Amniotic epithelial cell (primary cell): ENCODE data around the gene ABAT.
"Not testable (repeated sequence)": the region's sequence is repeated elsewhere in the genome, so short reads cannot be mapped to it uniquely, and the experiment has no call there.

Experiments
- DNase-seq: peaks from one replicate; pipeline ENCODE4 v3.0.0-alpha.2; 2010; ENCODE audit warnings: low read depth

Gene ABAT

GRCh38 chr16:8682551-8683259 lies 8.3 kb downstream of the ABAT start:
- DNase-seq: no peak

GRCh38 chr16:8683640-8684039 lies 9.2 kb downstream of the ABAT start:
- DNase-seq: no peak

- DNase-seq: no peak
Observed at GRCh38 chr16:8685617-8686016, 11.2 kb downstream of the ABAT start.

- no peak for DNase-seq
Observed at GRCh38 chr16:8686031-8686621, 11.7 kb downstream of the ABAT start.

- no peak for DNase-seq
Observed at GRCh38 chr16:8686879-8687278, 12.5 kb downstream of the ABAT start.

DNA sequence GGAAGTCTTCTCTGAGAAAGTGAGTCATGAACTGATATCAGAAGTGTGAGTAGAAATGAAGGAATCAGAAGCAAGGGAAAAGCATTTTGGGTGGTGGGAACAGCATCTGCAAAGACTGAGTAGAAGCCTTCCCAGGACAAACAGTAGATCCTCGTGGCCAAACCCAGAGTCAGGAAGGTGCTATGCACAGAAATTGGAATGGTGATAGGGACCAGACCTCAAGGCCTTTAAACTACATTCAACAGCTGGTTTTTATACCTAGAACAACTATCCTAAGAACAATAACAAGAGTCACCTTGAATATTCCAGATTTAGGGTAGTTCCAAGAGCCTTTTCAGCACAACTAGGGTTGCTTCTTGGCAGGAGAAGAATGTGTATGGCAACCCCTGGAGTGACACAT lies 15.3 kb downstream of the ABAT start:
- no peak for DNase-seq

GRCh38 chr16:8691728-8692127 lies 17.3 kb downstream of the ABAT start:
- no peak for DNase-seq

DNA sequence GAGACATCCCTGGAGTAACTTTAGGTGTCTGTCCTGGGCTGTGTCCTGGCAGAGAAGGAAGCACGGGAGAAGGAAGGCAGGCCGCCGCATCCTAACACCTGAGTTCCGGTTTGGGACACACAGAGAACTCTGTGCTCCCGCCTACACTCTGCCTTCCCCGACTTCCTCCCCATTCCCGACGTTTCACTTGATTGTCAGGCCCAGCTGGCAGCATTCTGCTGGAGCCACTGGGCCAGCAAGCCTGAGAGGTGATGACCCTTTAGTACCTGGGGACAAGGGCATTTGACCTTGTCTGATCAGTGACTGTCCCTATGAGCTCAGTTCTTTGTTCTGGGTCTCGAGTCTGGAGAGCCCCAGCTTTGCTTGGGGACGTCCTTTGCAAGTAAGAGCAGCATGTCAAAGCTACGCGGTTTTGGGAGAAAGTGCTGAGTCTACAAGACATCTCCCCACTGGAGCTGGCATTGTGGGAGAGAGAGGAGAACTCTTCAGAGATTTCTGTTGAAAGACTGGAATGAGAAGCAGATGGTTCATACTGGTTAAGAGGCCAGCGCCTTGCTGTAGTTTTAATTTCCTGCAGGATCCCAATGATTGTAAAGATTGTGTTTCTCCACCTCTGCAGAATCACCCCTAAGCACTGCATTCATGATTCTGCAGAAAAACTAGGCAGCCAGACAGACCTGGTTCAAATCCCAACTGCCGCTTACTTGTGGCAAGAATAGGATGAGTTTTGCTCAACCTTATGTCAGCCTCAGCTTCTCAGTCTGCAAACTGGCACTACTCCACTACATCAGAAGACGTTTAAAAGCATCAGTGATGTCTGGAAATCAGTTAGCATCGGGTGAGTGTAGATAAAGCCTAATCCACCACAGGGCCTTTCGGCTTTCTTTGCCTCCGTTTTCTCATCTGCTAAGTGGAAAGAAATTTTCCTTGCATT lies 20.6 kb downstream of the ABAT start:
- DNase-seq: no peak

GRCh38 chr16:8696880-8697279 lies 22.5 kb downstream of the ABAT start:
- DNase-seq: no peak

DNA sequence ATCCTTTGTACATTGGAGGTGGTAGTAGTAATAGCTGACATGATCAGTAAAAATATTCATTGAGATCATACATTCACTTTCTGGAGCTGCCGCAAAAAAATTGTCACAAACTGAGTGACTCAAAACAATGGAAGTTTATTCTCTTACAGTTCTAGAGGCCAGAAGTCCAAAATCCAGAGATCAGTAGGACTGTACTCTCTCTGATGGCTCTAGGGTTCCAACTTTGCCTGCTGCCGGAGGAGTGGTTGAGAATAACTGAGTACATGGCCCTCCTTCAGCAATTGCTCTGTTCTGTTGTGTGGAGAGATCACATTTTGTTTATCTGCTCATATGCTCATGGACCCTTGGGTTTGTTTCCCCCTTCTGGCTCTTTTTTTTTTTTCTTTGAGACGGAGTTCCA lies 23.5 kb downstream of the ABAT start:
- DNase-seq: no peak

- DNase-seq: no peak
Observed at GRCh38 chr16:8703693-8704092, 29.3 kb downstream of the ABAT start.

DNA sequence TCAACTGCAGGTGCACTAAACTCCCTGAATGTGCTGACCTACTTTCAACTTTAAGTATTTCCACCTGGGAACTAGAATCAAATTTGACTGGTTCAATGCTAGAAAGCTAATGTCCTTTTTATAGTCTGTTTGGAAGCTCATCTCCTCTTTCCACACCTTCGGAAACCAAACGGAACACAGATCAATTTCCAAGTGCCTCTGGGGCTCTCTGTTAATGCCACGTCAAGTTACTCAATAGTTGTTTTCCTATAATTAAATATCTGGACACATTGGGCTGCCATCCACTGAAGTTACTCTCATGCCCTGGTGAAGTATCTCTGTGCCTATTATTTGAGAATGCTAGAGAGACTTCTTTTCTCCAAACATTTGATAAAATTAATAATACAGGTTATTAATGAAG lies 29.7 kb downstream of the ABAT start:
- DNase-seq: no peak

- not testable (repeated sequence) for DNase-seq
Observed at GRCh38 chr16:8705100-8705822, 30.8 kb downstream of the ABAT start.

DNA sequence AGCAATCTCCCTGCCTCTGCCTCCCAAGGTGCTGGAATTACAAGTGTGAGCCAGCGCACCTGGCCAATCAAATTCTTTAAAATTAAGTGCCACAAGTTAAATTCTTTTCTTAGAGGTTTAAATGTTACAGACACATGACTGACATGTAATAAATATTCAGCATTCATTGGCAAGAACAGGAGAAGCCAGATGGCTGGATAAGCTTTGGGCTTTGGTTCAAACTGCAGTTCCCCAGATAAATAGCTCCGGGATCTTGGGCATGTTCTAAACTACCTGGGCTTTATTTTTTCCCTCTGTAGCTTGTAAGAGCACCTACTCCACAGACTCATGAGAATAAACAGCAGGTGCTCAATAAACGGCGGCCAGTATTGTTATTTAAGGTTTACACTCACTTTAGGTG lies 34.1 kb downstream of the ABAT start:
- DNase-seq: no peak

DNA sequence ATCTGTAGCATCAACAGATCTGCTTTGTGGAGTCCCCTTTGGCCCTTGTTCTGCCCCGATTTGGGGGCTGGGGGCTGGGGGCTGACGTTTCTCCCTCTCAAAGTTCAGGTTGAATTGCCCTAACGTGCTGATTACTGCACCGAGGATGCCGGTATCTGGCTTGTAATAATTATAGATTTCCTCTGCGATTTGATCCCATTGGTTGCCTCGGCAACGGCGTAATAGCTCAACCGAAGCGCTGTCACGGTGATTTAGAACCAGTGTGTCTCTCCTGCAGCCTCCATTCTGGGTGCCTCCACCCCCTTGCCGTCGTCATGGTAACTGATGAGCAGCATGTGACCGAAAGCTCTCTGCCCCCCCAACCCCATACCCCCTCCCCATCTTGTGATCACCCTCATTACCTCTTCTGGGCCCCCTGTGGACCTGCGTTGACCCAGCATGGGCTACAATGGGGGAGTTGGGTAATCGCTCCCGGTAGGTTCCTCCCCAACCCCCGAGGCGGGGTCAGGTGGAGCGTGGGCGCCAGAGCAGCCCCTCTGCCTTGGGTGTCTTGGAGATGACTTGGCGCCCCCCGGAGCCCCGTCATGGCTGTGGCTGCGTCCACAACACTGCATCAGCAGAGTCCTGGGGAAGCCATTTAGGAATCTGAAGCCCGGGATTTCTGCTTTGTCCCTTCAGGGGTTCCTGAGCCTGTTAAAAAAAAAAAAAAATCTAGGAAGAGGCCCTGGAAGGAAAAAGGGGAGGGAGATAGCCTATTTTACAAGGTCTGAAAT lies 38.4 kb downstream of the ABAT start:
- no peak for DNase-seq

DNA sequence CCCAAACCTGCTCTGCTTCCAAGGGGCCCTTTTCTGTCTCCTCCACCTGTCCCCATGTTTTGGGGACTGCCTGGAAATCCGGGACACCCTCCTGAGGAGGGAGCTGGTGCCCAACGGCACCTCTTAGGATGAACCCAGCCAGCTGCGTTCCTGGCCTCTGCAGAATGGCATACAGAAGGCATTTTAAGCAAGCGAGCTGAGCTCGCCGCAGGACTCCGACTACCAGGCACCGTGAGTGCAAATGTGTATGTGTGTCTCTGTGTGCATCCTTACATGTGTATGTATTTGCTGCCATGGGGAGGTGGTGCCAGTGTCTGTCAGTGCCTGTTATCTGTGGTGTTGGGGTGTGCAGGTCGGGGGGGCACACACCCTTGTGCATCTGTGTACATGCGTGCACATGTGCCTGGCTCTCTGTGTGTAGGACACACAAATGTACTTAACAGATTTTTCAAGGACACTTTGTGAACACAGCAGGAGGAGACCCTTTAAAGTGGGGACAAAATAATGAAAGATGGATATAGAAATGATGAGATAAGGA lies 39.3 kb downstream of the ABAT start:
- DNase-seq: no peak

DNA sequence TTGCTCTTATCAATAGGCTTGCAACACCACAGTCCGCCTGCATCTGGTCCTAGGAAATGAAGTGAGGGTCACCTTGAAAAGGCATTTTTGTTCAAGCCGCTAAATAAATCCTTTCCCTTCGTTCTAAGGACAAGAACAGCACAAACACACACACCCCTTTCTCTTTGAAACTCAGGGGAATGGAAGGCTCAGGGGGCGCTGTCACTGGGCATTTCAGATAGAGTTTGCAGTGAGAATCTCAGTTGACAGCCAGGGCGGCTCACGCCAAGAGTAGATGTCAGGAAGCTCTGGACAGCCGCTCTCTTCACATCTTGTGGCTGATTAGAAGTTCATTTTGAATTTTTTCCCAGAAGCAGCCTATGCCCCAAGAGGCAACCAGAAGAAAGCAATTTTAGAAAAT lies 39.8 kb downstream of the ABAT start:
- DNase-seq: no peak

DNA sequence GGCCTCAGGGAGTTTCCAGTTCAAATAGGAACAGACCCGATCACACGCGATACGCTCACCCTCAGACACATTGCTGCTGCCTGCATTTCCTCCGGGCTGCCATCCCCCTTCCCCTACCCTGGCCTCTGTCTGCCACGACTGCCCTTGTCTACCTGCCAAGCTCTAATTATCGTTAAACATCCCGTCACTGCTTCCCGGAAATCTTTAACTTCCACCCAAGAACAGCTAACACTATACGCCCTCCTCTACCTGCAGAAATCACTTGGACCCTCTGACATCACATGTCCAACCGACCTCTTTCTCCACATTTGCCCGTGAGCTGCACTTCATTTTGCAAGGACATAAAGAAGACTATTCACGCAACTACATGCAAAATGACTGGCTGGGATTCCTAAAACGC lies 40.4 kb downstream of the ABAT start:
- DNase-seq: no peak

DNA sequence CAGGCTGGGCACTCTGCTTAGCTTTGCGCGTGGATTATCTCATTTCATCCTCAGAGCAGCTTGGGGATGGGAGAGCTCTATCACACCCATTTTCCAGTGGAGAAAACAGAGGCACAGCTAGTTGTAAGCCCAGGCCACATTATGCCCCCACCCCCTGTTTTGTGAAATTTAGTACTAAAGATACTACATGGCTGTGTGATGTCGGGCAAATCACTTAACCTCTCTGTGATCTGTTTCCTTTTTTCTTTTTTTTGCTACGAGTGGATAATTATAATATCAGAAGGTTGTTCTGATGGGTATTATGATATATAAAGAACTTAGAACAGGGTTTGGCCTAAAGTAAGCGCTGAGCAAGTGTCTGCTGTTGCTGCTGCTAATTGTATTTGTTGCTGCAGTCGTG lies 41.6 kb downstream of the ABAT start:
- no peak for DNase-seq

DNA sequence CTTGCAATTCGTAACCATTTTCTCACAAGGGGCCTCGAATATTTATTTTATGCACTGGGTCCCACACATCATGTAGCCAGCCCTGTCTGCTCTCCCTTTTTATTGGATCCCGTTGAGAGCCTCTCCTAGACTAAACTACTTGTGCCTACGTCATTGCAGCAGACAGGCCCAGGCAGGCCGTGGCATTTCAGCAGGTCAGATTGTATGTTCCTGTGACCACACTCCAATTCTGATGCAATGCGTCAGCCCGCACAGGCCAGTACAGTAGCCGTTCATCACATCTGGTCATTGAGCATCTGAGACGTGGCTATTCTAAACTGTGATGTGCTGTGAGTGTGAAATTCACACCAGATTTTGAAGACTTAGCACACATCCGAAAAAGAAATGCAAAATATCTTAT lies 42.2 kb downstream of the ABAT start:
- DNase-seq: no peak

GRCh38 chr16:8717469-8717868 lies 43.1 kb downstream of the ABAT start:
- no peak for DNase-seq
